ENCODE measurements around the gene ALKBH7. TPM values are rescaled to one million over a fixed set of nuclear protein-coding genes. Genes with fewer than 3 reads are reported as not detected.

Gene ALKBH7
- total and polyA plus RNA-seq, 2 of the 13 experiments (the other 11 are each of a cell fraction or from before 2014, with no cell fraction given): 29.6 to 45.9 TPM

- TF ChIP-seq ZNF407 (CRISPR knock-in tag; IDR thresholded peaks at IDR 0.05; ENCODE audit: not compliant biosample characterization) (no peak), AHDC1 (CRISPR knock-in tag; IDR thresholded peaks at IDR 0.05; ENCODE audit: borderline replicate concordance) (no peak), NKX3-1 (CRISPR knock-in tag; IDR thresholded peaks at IDR 0.05) (no peak), EHMT2 (IDR thresholded peaks at IDR 0.05; ENCODE audit: borderline replicate concordance, low read depth, low read length) (no peak)
These were observed 14.8 kb downstream of the ALKBH7 start (continued) for GRCh38 chr19:6387372-6387771.
